Lung (tissue), 12 donors: Measurements from ENCODE around the gene GBF1. TPM values are rescaled to one million over a fixed set of nuclear protein-coding genes. Genes with fewer than 3 reads are reported as not detected.
A peak's percentile ranks its signal among the peaks of the same experiment; 100 is the strongest.

ENCODE experiments used
- ATAC-seq: fragments of 200-7000 bp; cut with Tn5 transposase; one replicate; pipeline ENCODE4 v1.9.1; 2020; ENCODE audit warnings: moderate number of reproducible peaks; ENCODE audit not compliant: insufficient read depth, low FRiP score
- DNase-seq, 3 donors: peaks; one replicate each; pipeline ENCODE4 v3.0.0-alpha.2; 2013 to 2017
- H3K27ac ChIP-seq, 2 donors: one replicate each; pipeline ENCODE4 v1.5.1; 2013; ENCODE audit warnings: mild to moderate bottlenecking in 2 of 2, moderate library complexity in 2 of 2, control low read depth in 1 of 2, inconsistent platforms in 1 of 2, low read depth in 1 of 2, low read length in 1 of 2
- H3K27me3 ChIP-seq, 3 donors: one replicate each; pipeline ENCODE4 v1.5.1; 2013; ENCODE audit warnings: low read length in 2 of 3; ENCODE audit not compliant: control insufficient read depth in 3 of 3, insufficient read depth in 3 of 3
- H3K36me3 ChIP-seq, 4 donors: one replicate each; pipeline ENCODE4 v1.5.1; 2013; ENCODE audit warnings: low read length in 4 of 4, mild to moderate bottlenecking in 1 of 4, moderate library complexity in 1 of 4; ENCODE audit not compliant: control insufficient read depth in 4 of 4, insufficient read depth in 4 of 4
- H3K4me1 ChIP-seq, 5 donors: one replicate each; pipeline ENCODE4 v1.5.1; 2013; ENCODE audit warnings: low read length in 5 of 5, mild to moderate bottlenecking in 2 of 5, moderate library complexity in 1 of 5; ENCODE audit not compliant: control insufficient read depth in 5 of 5, insufficient read depth in 5 of 5
- H3K4me3 ChIP-seq: one replicate; pipeline ENCODE4 v1.5.1; 2013; ENCODE audit warnings: mild to moderate bottlenecking, control low read depth, moderate library complexity
- H3K9ac ChIP-seq, 2 donors: one replicate each; pipeline ENCODE4 v1.5.1; 2013; ENCODE audit warnings: low read length in 2 of 2, control low read depth in 1 of 2; ENCODE audit not compliant: insufficient read depth in 1 of 2
- H3K9me3 ChIP-seq, 4 donors: one replicate each; pipeline ENCODE4 v1.5.1; 2013; ENCODE audit warnings: low read length in 3 of 4, mild to moderate bottlenecking in 1 of 4, moderate library complexity in 1 of 4; ENCODE audit not compliant: control insufficient read depth in 4 of 4, insufficient read depth in 3 of 4
- CTCF ChIP-seq: IDR thresholded peaks from 2 replicates; pipeline ENCODE4 v1.5.1; 2012; ENCODE audit warnings: mild to moderate bottlenecking; ENCODE audit errors: control extremely low read depth, extremely low read depth
- WGBS, 2 donors: extraction: QIAGEN DNeasy Blood & Tissue Kit; methylation state at CpG; one replicate each; pipeline ENCODE4 v1.1.7; 2013; 5-methylcytosine and 5-hydroxymethylcytosine counted together
- polyA plus RNA-seq, 2 donors: library from polyadenylated mRNA; stranded (reverse); fragments of 200-250 nt; gene quantifications; one replicate each; pipeline ENCODE4 v1.2.1, GENCODE V29; 2013
- total RNA-seq, 2 donors: library from RNA; depleted of rRNA in 1 of 2; stranded (reverse); fragments of >200 nt in 1 of 2; gene quantifications; one replicate each; pipeline ENCODE4 v1.2.1, GENCODE V29; 2014 to 2021
- donor health status: control.
- donor health status: control.
- donor health status: Bipolar disorder and iron deficiency.
- donor health status: healthy.
- donor health status: DM: yes; HTN: yes; CAD: no.

GBF1 gene
- total and polyA plus RNA-seq, 4 donors = 11.6 to 48.5 (median 25.4) TPM

DNA sequence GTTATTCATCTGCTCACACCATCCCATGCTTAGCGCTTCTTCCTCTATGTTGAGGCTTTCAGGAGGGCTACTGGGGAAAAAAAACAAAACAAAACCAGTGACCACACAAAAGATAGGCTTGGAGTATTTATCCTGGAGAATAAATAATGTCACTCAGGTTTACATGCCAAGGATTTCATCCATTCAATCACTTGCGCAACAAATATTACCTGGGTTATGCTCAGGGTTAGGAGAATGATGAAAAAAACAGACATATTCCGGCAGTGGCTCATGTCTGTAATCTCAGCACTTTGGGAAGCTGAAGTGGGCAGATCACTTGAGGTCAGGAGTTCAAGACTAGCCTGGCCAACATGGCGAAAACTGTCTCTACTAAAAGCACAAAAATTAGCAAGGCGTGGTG is 22.5 kb upstream of the GBF1 start:
- 86 to 89% methylated on average over 5 of the region's 5 CpGs for WGBS, 2 donors
- TF ChIP-seq CTCF = no peak
- ATAC-seq (no peak), DNase-seq (no peak)
- Histone ChIP-seq H3K9ac (no peak overlapping the region), H3K9me3 (no peaks in the 10 kb centered on the region), H3K4me1 (peaks cover 0 to 11% (median 2%) of the 10 kb centered on the region in 5 donors), H3K36me3 (no peaks in the 10 kb centered on the region), H3K4me3 (no peak overlapping the region), H3K27ac (no peak overlapping the region), H3K27me3 (peaks cover 0 to 13% (median 3%) of the 10 kb centered on the region in 3 donors)

DNA sequence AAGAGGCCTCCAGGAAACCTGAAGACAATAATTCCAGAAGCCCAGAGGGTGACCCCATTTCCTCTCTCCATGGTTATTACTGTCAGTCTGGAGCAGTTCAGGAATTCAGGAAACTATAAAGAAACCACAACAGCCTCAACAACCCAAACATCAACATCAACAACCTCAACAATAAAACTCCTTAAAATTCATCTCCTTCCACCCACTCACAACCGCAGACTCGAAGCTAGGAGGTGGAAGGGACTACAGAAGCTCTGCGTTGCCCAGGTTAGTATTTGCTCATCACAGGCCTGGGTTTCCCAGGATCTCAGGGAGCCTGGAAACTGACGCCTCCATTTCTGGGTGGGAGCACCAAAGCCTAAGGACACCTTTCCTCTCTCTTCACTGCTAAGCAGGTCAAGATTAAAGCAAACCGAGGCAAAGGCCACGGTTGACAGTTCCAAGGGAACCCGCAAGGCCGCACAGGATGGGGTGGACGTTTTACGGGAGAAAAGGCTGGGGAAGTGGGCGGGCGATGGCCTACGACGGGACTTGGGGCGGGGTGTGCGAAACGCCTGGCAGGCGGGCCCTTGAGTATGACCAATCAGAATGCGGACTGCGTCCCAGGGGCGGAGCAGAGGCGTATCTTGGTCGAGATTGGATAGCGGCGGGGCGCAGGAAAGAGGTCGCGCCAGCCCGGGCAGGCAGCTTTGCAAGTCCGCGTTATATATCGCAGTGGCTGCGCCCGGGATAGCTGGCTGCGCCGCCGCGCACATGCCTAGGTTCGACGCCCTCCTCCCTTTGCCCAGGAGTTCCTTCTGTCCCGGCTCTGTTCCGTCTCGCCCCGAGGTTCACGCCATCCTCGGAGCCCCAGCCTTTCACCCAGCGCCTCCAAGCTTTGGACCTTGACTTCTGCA is 19.4 kb upstream of the GBF1 start, which contains the start of gene ELOVL3:
Gene ELOVL3, plus strand, starts transcription at position 654 of the 896 bp plus-strand sequence. CDS start 250 bp downstream, outside the sequence.
- DNase-seq (peak; percentile 95 to 98 (median 96)), ATAC-seq (peak; percentile 97)
- H3K27ac ChIP-seq = peak within 1 kb of the TSS; percentile 66 to 74
- TF ChIP-seq CTCF = no peak
- peaks cover 0 to 31% (median 8%) of the 10 kb centered on the region in 3 donors for H3K27me3 ChIP-seq
- WGBS, 2 donors = 4 to 6% methylated on average over 47 of the region's 47 CpGs
- H3K4me1 ChIP-seq = peaks cover 0 to 23% (median 9%) of the 10 kb centered on the region in 5 donors
- H3K4me3 ChIP-seq = no peak within 1 kb of the TSS
- no peaks in the 10 kb centered on the region for H3K36me3 ChIP-seq
- no peaks in the 10 kb centered on the region for H3K9me3 ChIP-seq
- peak within 1 kb of the TSS in 1 of 2 donors; percentile 36 for H3K9ac ChIP-seq

- ATAC-seq (no peak), DNase-seq (no peak)
- Histone ChIP-seq H3K36me3 (no peaks in the 10 kb centered on the region), H3K27ac (peak overlapping the region in 1 of 2 donors; percentile 61), H3K9ac (no peak overlapping the region), H3K9me3 (no peaks in the 10 kb centered on the region), H3K4me1 (peaks cover 0 to 23% (median 11%) of the 10 kb centered on the region in 5 donors), H3K27me3 (peaks cover 0 to 36% (median 8%) of the 10 kb centered on the region in 3 donors), H3K4me3 (no peak overlapping the region)
- TF ChIP-seq CTCF = no peak
- 54 to 68% methylated on average over 8 of the region's 8 CpGs for WGBS, 2 donors
Observed at GRCh38 chr10:102226542-102226870, 18.8 kb upstream of the GBF1 start.
